LNCaP clone FGC (cell line): ENCODE measurements around the gene PIBF1.

Source experiments
- DNase-seq: peaks from one replicate; pipeline ENCODE4 v3.0.0-alpha.2; 2011; ENCODE audit warnings: low read depth
- H3K4me3 ChIP-seq: 2 replicates; pipeline ENCODE4 v1.5.1; 2011; ENCODE audit warnings: mild to moderate bottlenecking, low read depth, low read length, control low read depth
- CTCF ChIP-seq: IDR thresholded peaks from 2 replicates; pipeline ENCODE4 v1.5.1; 2012; ENCODE audit warnings: mild to moderate bottlenecking; ENCODE audit not compliant: control insufficient read depth, insufficient read depth; ENCODE audit errors: extremely low read depth

Gene PIBF1

GRCh38 chr13:73034901-73035300 is 253.0 kb downstream of the PIBF1 start:
- DNase-seq, result no peak
- no peak overlapping the region for H3K4me3 ChIP-seq
- TF ChIP-seq CTCF, result no peak

- no peak overlapping the region for H3K4me3 ChIP-seq
- DNase-seq, result no peak
- TF ChIP-seq CTCF, result no peak
Measured at GRCh38 chr13:73035660-73036059, 253.7 kb downstream of the PIBF1 start.

GRCh38 chr13:73036566-73036965 is 254.6 kb downstream of the PIBF1 start:
- no peak for TF ChIP-seq CTCF
- no peak overlapping the region for H3K4me3 ChIP-seq
- DNase-seq, result no peak

GRCh38 chr13:73038064-73038463 is 256.1 kb downstream of the PIBF1 start:
- no peak for DNase-seq
- no peak overlapping the region for H3K4me3 ChIP-seq
- no peak for TF ChIP-seq CTCF

GRCh38 chr13:73039201-73040108 is 257.5 kb downstream of the PIBF1 start:
- no peak for DNase-seq
- no peak for TF ChIP-seq CTCF
- no peak overlapping the region for H3K4me3 ChIP-seq

GRCh38 chr13:73040484-73040883 is 258.6 kb downstream of the PIBF1 start:
- no peak overlapping the region for H3K4me3 ChIP-seq
- DNase-seq, result no peak
- TF ChIP-seq CTCF, result no peak
